ENCODE data around the gene SCLY.
"Not testable (repeated sequence)": the region's sequence is repeated elsewhere in the genome, so short reads cannot be mapped to it uniquely, and the experiment has no call there.

SCLY gene

DNA sequence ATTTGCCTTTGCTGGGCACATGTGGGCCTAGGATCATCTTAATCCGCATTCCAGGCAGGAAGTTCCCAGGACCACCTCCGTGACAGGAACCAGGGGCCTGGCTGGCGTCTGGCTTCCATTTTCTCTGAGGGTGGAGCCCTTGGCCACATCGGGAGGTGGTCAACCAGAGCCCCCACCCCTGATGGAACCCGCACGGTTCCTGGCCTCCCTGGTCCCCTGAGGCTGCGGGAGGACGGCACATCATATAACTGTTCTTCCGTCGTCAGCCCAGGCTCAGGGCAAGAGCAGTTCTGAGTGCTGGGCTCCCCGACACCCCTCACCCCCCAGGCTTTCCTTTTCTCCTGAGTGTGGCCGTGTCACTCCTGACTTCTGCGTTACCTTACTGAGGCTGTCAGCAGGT, 52.8 kb downstream of the SCLY start:
- DNase-seq (ENCODE audit: low read depth) = no peak

DNA sequence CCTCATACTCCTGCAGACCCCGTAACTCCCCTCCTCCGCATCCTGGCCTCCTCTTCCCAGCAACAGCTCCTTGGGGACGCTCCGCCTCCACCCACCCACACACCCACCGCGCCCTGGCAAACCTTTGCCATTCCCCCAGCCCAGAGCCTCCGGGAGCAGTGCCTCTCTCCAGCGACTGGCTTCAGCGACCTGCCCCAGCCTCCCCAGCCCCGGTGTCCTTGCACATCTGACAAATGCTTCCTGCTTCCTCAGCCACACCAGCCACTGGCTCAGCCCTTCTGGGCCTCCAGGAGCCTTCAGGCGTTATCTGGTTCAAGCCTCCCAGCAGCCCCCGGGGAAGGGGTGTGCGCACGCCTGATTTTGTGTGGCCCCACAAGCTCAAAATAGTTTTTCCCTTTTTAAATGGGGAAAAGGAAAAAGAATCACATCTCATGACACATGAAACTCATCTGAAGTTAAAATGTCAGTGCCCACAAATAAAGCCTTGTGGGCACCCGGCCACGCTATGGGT, 53.6 kb downstream of the SCLY start:
- DNase-seq (ENCODE audit: low read depth) = no peak

GRCh38 chr2:238114851-238115660, 54.3 kb downstream of the SCLY start:
- DNase-seq (ENCODE audit: low read depth) = no peak

GRCh38 chr2:238115709-238116108, 54.9 kb downstream of the SCLY start:
- DNase-seq (ENCODE audit: low read depth) = not testable (repeated sequence)

DNA sequence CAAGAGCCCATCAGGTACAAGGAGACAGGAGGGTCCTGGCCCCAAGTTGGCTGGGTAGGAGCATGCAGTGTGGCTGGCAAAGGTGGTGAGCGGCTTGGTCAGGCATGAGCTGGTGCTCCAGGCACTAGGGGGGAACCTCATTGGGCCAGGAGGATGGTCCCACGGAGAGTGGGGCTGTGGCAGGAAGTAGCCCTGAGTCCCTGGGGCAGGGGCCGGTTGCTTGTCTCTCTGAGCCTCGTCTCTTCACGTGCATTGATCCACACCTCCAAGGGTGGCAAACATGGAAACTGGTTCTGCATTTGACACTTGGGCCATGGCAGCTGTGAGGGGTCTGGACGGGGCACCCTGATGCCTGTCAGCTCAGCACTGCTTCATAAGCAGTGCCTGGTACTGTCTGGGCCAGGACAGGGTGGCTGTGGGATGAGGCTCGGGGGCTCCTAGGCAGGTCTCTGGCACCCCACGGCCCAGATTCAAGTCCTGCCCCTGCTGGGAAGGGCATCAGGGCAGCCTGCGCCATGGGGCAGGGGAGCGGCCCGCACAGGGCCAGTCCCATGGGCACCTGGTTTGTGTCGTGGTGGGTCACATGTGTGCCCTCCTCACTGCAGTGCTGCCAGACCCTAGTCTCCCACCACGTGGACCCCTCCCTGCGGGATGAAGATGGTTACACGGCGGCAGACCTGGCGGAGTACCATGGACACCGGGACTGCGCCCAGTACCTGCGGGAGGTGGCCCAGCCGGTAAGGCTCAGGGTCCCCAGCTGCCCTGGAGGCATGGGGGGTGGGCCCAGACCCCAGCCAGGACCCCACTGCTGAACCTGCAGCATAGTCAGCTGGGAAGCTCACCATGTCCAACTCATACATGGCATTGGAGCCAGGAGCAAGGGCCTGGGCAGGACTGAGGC, 55.7 kb downstream of the SCLY start:
- no peak for DNase-seq (ENCODE audit: low read depth)

DNA sequence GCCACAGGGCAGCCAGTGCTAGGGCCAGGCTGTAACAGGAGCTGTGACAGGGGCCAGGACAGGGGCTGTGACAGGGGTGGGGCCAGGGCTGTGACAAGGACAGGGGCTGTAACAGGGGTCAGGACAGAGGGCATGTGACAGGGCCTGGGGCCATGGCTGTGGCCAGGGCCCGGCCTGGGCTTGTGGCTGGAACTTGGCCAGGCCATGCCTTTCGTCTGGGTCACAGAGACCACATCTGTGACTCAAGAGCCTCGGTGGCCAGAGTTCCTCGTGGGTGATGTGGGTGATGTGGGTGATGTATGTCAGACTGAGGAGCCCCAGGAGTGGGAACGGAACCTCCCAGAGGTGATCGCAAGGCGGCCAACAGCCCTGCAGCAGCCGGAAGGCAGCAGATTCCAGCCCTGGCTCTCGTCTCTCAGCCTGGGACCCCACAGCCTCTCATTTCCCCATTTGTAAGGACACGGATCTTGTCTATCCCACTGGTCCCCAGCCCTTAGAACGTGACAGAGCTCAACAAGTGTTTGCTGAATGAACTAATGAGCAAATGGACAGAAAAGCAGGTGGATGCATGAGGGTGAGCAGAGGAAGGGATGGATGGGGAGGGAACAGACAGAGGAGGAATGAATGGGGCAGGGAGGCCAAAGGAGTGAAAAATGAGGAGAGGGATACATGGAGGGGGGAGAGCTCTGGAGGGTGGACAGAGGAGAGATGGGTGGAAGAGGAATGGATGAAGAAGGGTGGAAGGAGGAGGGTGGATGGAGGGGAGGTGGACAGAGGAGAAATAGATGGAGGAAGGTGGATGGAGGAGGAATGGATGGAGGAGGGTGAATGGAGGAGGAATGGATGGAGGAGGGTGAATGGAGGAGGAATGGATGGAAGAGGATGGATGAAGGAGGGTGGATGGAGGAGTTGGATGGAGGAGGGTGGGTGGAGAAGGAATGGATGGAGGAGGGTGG, 56.7 kb downstream of the SCLY start:
- DNase-seq (ENCODE audit: low read depth) = no peak

DNA sequence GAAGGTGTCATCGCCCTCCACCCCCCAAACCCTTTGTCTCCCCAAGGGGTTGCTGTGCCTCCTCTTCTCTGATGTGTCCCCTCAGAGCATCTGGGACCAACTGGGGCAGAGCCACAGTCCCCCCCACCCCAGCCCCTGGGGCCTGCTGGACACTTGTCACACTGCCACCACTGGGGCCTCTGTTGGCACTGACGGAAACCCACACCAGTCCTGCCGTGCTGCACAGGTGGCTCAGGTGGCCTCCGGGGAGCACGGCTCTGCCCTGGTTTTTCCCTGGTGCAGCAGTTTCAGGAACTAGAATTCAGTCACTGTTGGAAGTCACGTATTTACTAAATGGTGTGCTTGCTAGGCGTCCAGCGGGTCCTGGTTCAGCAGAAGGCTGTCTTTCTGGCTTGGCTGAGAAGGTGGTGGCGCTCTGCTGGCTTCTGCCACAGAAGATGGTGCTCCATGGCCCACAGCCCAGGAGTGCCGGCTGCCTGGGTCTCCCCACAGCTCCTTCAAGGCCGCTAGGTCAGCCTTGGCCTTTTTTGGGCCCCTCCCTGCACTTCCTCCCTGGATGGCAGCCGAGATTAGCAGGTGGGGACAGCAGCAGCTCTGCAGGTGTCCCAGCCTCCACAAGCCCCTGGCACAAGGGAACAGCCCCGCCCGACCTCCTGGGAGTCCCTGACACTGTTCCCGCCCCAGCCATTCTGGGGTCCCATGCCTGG, 59.1 kb downstream of the SCLY start:
- no peak for DNase-seq (ENCODE audit: low read depth)

GRCh38 chr2:238120463-238121298, 59.9 kb downstream of the SCLY start:
- DNase-seq (ENCODE audit: low read depth) = no peak

DNA sequence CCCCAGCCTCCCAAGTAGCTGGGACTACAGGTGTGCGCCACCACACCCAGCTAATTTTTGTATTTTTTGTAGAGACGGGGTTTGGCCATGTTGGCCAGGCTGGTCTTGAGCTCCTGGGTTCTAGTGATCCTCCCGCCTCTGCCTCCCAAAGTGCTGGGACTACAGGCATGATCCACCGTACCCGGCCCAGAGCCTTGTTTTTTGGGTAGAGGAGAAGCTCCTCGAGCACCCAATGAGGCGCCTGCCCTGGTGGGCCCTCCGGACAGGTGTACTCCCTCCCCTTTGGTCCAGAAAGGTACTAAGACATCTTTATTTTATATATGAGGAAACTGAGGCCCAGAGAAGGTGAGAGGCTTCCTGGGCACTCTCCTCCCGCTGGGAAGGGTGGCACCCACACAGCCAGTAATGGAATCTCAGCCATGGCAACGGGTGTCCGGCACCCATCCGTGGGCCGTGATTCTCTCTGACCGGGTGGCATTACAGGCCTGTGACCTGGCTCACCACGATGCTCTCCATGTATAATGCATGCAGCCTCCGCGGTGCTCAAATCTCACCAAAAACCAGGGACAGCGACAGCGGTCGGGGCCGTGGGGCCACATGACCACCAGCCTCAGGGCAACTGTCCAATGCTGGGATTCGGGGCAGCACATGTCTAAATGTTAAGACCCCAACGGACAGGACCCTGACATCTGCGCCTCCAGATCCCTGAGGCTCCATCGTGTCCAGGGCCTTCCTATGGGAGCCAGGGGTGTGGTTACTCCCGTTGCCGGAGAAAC, 60.9 kb downstream of the SCLY start:
- DNase-seq (ENCODE audit: low read depth) = no peak

GRCh38 chr2:238122287-238123217, 61.8 kb downstream of the SCLY start:
- DNase-seq (ENCODE audit: low read depth) = no peak

DNA sequence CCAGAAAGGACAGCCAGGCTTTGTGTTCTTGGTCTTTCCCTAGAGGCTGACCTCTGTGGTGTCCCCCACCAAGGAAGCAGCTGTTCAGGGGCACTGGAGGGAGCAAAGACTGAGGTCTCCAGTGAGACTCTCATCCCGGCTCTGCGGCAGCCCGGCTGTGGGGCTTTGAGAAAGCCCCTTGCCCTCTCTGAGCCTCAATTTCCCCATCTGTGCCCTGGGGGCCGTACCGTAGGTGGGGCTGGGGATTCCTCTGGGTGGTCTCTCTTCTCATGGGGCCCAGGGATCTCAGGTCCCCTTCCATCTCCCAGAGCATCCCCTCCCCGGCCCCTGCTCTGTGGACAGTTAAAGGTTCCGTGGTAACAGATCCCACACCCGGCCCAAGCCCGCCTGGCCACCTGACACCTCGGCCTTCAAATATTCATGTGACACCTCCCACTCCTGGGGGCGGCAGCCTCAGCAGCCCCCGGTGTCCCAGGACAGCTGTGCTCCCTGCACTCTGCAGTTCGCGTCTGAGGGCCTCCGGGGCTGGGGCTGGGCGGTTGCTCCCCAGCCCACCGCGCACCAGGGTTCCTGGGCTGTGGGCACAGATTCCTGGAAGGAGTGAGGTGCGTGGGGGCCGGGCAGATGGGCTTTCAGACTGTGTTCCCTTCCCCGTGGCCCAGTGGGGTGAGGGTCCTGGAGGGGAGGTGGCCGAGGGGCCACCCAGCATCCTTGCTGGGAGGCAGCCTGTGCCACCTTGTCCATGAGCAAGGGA, 62.6 kb downstream of the SCLY start:
- no peak for DNase-seq (ENCODE audit: low read depth)

- DNase-seq (ENCODE audit: low read depth) = no peak
Measured at GRCh38 chr2:238123991-238124470, 63.2 kb downstream of the SCLY start.

GRCh38 chr2:238124488-238125126, 63.8 kb downstream of the SCLY start:
- no peak for DNase-seq (ENCODE audit: low read depth)

GRCh38 chr2:238125127-238125885, 64.5 kb downstream of the SCLY start:
- DNase-seq (ENCODE audit: low read depth) = no peak

- no peak for DNase-seq (ENCODE audit: low read depth)
Measured at GRCh38 chr2:238126338-238126737, 65.5 kb downstream of the SCLY start.

- no peak for DNase-seq (ENCODE audit: low read depth)
Measured at GRCh38 chr2:238126775-238127164, 66.0 kb downstream of the SCLY start.
